ENCODE data around the gene BEGAIN.

The BEGAIN gene

GRCh38 chr14:100619396-100620254 is 32.4 kb upstream of the BEGAIN start:
- H3K4me3 Mint-ChIP-seq: no peak overlapping the region
- H3K4me1 Mint-ChIP-seq: peaks cover 23% of the 10 kb centered on the region
- H3K27ac Mint-ChIP-seq: no peak overlapping the region
- peaks cover under 1% of the 10 kb centered on the region for H3K9me3 Mint-ChIP-seq
- no peak for ATAC-seq
- peaks cover 73% of the 10 kb centered on the region for H3K27me3 Mint-ChIP-seq
- no peaks in the 10 kb centered on the region for H3K36me3 Mint-ChIP-seq

- no peak for ATAC-seq
- H3K9me3 Mint-ChIP-seq: no peaks in the 10 kb centered on the region
- H3K4me1 Mint-ChIP-seq: peaks cover 23% of the 10 kb centered on the region
- H3K27ac Mint-ChIP-seq: no peak overlapping the region
- no peaks in the 10 kb centered on the region for H3K36me3 Mint-ChIP-seq
- H3K4me3 Mint-ChIP-seq: no peak overlapping the region
- H3K27me3 Mint-ChIP-seq: peaks cover 65% of the 10 kb centered on the region
These were observed 31.6 kb upstream of the BEGAIN start for GRCh38 chr14:100618763-100619320.

- peaks cover 23% of the 10 kb centered on the region for H3K4me1 Mint-ChIP-seq
These were observed 31.1 kb upstream of the BEGAIN start for GRCh38 chr14:100618318-100618693.

GRCh38 chr14:100617410-100618317 is 30.4 kb upstream of the BEGAIN start:
- H3K4me3 Mint-ChIP-seq: no peak overlapping the region
- H3K4me1 Mint-ChIP-seq: peaks cover 23% of the 10 kb centered on the region
- H3K27ac Mint-ChIP-seq: no peak overlapping the region
- no peak for ATAC-seq
- H3K36me3 Mint-ChIP-seq: no peaks in the 10 kb centered on the region
- H3K9me3 Mint-ChIP-seq: no peaks in the 10 kb centered on the region
- peaks cover 60% of the 10 kb centered on the region for H3K27me3 Mint-ChIP-seq

More at GRCh38 chr14:100618318-100618693, 31.1 kb upstream of the BEGAIN start:
- H3K27me3 Mint-ChIP-seq: peaks cover 60% of the 10 kb centered on the region
- H3K36me3 Mint-ChIP-seq: no peaks in the 10 kb centered on the region
- H3K9me3 Mint-ChIP-seq: no peaks in the 10 kb centered on the region
- ATAC-seq: peak; percentile 66
- no peak overlapping the region for H3K27ac Mint-ChIP-seq
- no peak overlapping the region for H3K4me3 Mint-ChIP-seq

- no peaks in the 10 kb centered on the region for H3K9me3 Mint-ChIP-seq
- H3K36me3 Mint-ChIP-seq: no peaks in the 10 kb centered on the region
- no peak for ATAC-seq
- peaks cover 23% of the 10 kb centered on the region for H3K4me1 Mint-ChIP-seq
- H3K27me3 Mint-ChIP-seq: peaks cover 56% of the 10 kb centered on the region
- H3K27ac Mint-ChIP-seq: no peak overlapping the region
- no peak overlapping the region for H3K4me3 Mint-ChIP-seq
These were observed 29.7 kb upstream of the BEGAIN start for GRCh38 chr14:100616854-100617409.

GRCh38 chr14:100615736-100616695 is 28.8 kb upstream of the BEGAIN start:
- H3K27ac Mint-ChIP-seq: no peak overlapping the region
- no peak overlapping the region for H3K4me3 Mint-ChIP-seq
- peaks cover 47% of the 10 kb centered on the region for H3K27me3 Mint-ChIP-seq
- no peak for ATAC-seq
- peaks cover 23% of the 10 kb centered on the region for H3K4me1 Mint-ChIP-seq
- H3K9me3 Mint-ChIP-seq: no peaks in the 10 kb centered on the region
- no peaks in the 10 kb centered on the region for H3K36me3 Mint-ChIP-seq

GRCh38 chr14:100614803-100615202 is 27.6 kb upstream of the BEGAIN start:
- Mint-ChIP-seq H3K27me3 (peaks cover 39% of the 10 kb centered on the region), H3K4me3 (no peak overlapping the region), H3K36me3 (no peaks in the 10 kb centered on the region), H3K4me1 (peaks cover 23% of the 10 kb centered on the region), H3K27ac (no peak overlapping the region), H3K9me3 (no peaks in the 10 kb centered on the region)
- ATAC-seq: no peak

- H3K4me3 Mint-ChIP-seq: no peak overlapping the region
- no peaks in the 10 kb centered on the region for H3K36me3 Mint-ChIP-seq
- no peak for ATAC-seq
- no peak overlapping the region for H3K27ac Mint-ChIP-seq
- peaks cover 40% of the 10 kb centered on the region for H3K27me3 Mint-ChIP-seq
- H3K4me1 Mint-ChIP-seq: peaks cover 9% of the 10 kb centered on the region
- H3K9me3 Mint-ChIP-seq: no peaks in the 10 kb centered on the region
These were observed 25.8 kb upstream of the BEGAIN start for GRCh38 chr14:100612986-100613385.

GRCh38 chr14:100611811-100612480 is 24.7 kb upstream of the BEGAIN start:
- no peaks in the 10 kb centered on the region for H3K9me3 Mint-ChIP-seq
- no peak overlapping the region for H3K4me3 Mint-ChIP-seq
- H3K27ac Mint-ChIP-seq: no peak overlapping the region
- peaks cover under 1% of the 10 kb centered on the region for H3K4me1 Mint-ChIP-seq
- no peaks in the 10 kb centered on the region for H3K36me3 Mint-ChIP-seq
- peaks cover 35% of the 10 kb centered on the region for H3K27me3 Mint-ChIP-seq
- ATAC-seq: no peak

GRCh38 chr14:100610511-100611217 is 23.4 kb upstream of the BEGAIN start:
- Mint-ChIP-seq H3K27me3 (peaks cover 35% of the 10 kb centered on the region), H3K27ac (no peak overlapping the region), H3K4me1 (no peaks in the 10 kb centered on the region), H3K36me3 (no peaks in the 10 kb centered on the region), H3K4me3 (no peak overlapping the region), H3K9me3 (no peaks in the 10 kb centered on the region)
- no peak for ATAC-seq

- peaks cover 35% of the 10 kb centered on the region for H3K27me3 Mint-ChIP-seq
- peak; percentile 25 for ATAC-seq
- H3K9me3 Mint-ChIP-seq: no peaks in the 10 kb centered on the region
- H3K4me3 Mint-ChIP-seq: no peak overlapping the region
- H3K36me3 Mint-ChIP-seq: no peaks in the 10 kb centered on the region
- H3K27ac Mint-ChIP-seq: no peak overlapping the region
- no peaks in the 10 kb centered on the region for H3K4me1 Mint-ChIP-seq
These were observed 22.7 kb upstream of the BEGAIN start for GRCh38 chr14:100609941-100610391.

GRCh38 chr14:100609331-100609870 is 22.2 kb upstream of the BEGAIN start:
- no peak overlapping the region for H3K4me3 Mint-ChIP-seq
- no peaks in the 10 kb centered on the region for H3K36me3 Mint-ChIP-seq
- H3K9me3 Mint-ChIP-seq: no peaks in the 10 kb centered on the region
- H3K27ac Mint-ChIP-seq: no peak overlapping the region
- peaks cover 35% of the 10 kb centered on the region for H3K27me3 Mint-ChIP-seq
- H3K4me1 Mint-ChIP-seq: no peaks in the 10 kb centered on the region
- peak; percentile 21 for ATAC-seq
